ENCODE data around the gene TMPRSS11A. TPM values are rescaled to one million over a fixed set of nuclear protein-coding genes. Genes with fewer than 3 reads are reported as not detected.
A peak's percentile ranks its signal among the peaks of the same experiment; 100 is the strongest.

Gene TMPRSS11A
- total and polyA plus RNA-seq, 2 donors (not counting 3 experiments of a cell fraction or from before 2014, with no cell fraction given): not detected

DNA sequence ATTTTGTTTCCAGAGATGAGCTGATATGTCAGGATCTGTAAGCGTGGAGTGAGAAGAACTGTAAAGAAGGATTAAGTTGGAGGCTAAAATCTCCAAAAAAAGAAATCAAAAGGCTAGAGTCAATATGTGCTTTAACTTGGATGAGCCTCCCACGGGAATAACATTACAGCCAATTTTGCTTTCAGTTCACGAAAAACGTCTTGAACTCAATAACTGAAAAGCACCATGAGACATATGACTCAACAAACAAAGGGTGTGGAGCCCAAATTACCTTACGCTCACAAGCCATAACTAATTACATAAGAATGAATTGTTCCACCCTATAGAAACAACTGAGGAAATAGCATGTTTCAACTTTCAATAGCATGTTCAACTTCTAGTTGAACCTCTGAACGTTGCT lies 101.8 kb downstream of the TMPRSS11A start:
- Histone ChIP-seq H4K20me1 (replicated peaks; ENCODE audit: control insufficient read depth, extremely low read depth, insufficient read depth, low read length) (no peaks in the 10 kb centered on the region), H3K9ac (replicated peaks; ENCODE audit: extremely low read depth, insufficient read depth, low read length) (no peak overlapping the region), H3K27me3 (ENCODE audit: control insufficient read depth in 2 of 2, insufficient read depth in 2 of 2, low read length in 2 of 2) (no peaks in the 10 kb centered on the region), H3K36me3 (ENCODE audit: control insufficient read depth in 2 of 2, extremely low read depth in 1 of 2, insufficient read depth in 2 of 2, low read length in 2 of 2) (no peaks in the 10 kb centered on the region), H3K27ac (ENCODE audit: insufficient read depth, low read depth, low read length) (no peak overlapping the region), H3K4me1 (ENCODE audit: control insufficient read depth, extremely low read depth, insufficient read depth, low read length) (no peaks in the 10 kb centered on the region), H3K79me2 (ENCODE audit: control insufficient read depth, insufficient read depth, low read length) (no peaks in the 10 kb centered on the region), H3K4me2 (ENCODE audit: insufficient read depth, low read length) (no peak overlapping the region), H3K4me3 (replicated peaks in 1 of 3; ENCODE audit: insufficient read depth in 1 of 3, low read depth in 1 of 3, low read length in 3 of 3) (no peak overlapping the region), H2AFZ (ENCODE audit: low read depth, low read length) (no peak overlapping the region), H3K9me1 (replicated peaks; ENCODE audit: control insufficient read depth, extremely low read depth, insufficient read depth, low read length) (no peaks in the 10 kb centered on the region), H3K9me3 (replicated peaks; ENCODE audit: control insufficient read depth, insufficient read depth, low read length) (no peaks in the 10 kb centered on the region)
- FAIRE-seq: no peak
- BruUV-seq (replicated peaks): no TSS peak
- ChIA-PET POLR2A (no interaction called here), CTCF (no interaction called here)
- TF ChIP-seq FOS (IDR thresholded peaks at IDR 0.05; ENCODE audit: borderline replicate concordance, insufficient read depth, low read length) (no peak), JUN (IDR thresholded peaks at IDR 0.05; ENCODE audit: borderline replicate concordance, insufficient read depth, insufficient read length, low read depth) (no peak)
- dilution Hi-C loops (cut with MboI; ENCODE audit: extremely low pct_ligation_motif_present, low sequenced_read_pairs): no loop called here
- intact Hi-C loops (cut with micrococcal nuclease): no loop called here
- no peak for DNase-seq (ENCODE audit: low read depth, low spot score)

Small RNA genes within 50 kb of the gene (small RNA-seq; reads per million reads assigned to genes)
- gene RNU6-95P (ENCODE audit: insufficient read depth, insufficient read length, low read depth, low replicate concordance): 16.9 reads per million, percentile 75 among the genes with 10 or more reads in this experiment

Other genes with a start within 250 kb of the TMPRSS11A start
- gene GNRHR, start 209.1 kb downstream of the TMPRSS11A start, total RNA-seq: not detected in 2 replicates
- gene GNRHR, start 209.1 kb downstream of the TMPRSS11A start, polyA plus RNA-seq: not detected in 2 replicates
- gene TMPRSS11D, start 79.5 kb downstream of the TMPRSS11A start, total RNA-seq: not detected in 2 replicates
- 0.03 TPM in 1 of 2 replicates, not detected in the other for gene TMPRSS11D, start 79.5 kb downstream of the TMPRSS11A start, polyA plus RNA-seq
- gene TMPRSS11F, start 166.4 kb upstream of the TMPRSS11A start, total RNA-seq: not detected in 2 replicates
- gene TMPRSS11F, start 166.4 kb upstream of the TMPRSS11A start, polyA plus RNA-seq: not detected in 2 replicates

Data from endothelial cell of umbilical vein (primary cell).